ENCODE data around the gene RNF144A. TPM values are rescaled to one million over a fixed set of nuclear protein-coding genes. Genes with fewer than 3 reads are reported as not detected.

The RNF144A gene
- total RNA-seq, 1 experiment from 2014 or later: 13.6 TPM

DNA sequence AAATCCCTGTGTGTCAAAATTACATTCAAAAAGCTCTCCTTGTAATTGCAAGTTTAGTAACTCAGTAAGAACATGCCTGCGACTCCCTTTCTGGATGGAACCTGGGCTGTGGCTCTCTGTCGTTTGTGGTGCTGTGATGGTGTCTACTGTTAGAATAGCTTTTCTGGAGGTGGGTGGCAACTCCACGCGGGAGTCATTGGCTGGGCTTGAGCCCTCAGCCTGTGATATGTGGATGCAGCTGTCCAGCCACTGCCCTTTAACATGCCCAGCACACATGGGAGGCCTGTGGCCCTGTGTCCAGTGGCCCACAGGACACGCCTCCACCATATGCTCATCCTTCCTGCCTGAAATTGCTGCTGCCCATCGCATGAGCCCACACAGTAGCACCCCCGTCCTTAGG is 124.2 kb downstream of the RNF144A start:
- Mint-ChIP-seq H3K27ac (no peak overlapping the region), H3K27me3 (ENCODE audit: low read depth) (no peaks in the 10 kb centered on the region)
- ATAC-seq: no peak

DNA sequence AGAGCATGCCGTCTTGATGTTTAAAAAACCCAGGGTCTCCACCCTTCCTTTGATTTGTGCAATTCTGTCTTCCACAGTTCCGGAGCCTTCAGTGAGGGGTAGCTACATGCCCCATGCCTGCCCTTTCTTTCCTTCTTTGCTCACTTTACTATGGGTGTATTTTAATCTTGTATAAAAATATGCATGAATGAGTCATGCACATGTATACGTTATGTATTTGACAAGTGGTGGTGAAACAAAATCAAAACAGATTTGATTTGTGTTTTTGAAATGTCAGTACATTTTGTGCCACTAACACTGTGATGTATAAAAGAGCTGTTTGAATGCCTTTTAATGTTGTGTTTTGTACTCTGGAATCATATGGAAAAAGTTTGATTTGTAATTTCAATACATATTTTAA is 126.5 kb downstream of the RNF144A start:
- peaks cover 6% of the 10 kb centered on the region; the same call in 1 of the 2 replicates for H3K9me3 Mint-ChIP-seq
- DNase-seq (ENCODE audit: low spot score) (no peak), ATAC-seq (no peak)
- CTCF ChIA-PET: interaction anchor here (0.6 to 3.1 kb wide), 12 partner anchors 9 to 147 kb away, joined by 3 to 11 read pairs (median 3); no protein-coding TSS in a partner anchor
- no peak overlapping the region for H3K27ac Mint-ChIP-seq
- POLR2A ChIA-PET: no interaction called here
- H3K36me3 Mint-ChIP-seq: no peaks in the 10 kb centered on the region; the same call in 1 of the 2 replicates
- peaks cover 4% of the 10 kb centered on the region for H3K4me1 Mint-ChIP-seq
- TF ChIP-seq NFATC4 (CRISPR knock-in tag; IDR thresholded peaks at IDR 0.05) (no peak), PRRX2 (CRISPR knock-in tag; IDR thresholded peaks at IDR 0.05) (no peak), ZNF396 (CRISPR knock-in tag; IDR thresholded peaks at IDR 0.05; ENCODE audit: borderline replicate concordance) (no peak), ZNF317 (CRISPR knock-in tag; IDR thresholded peaks at IDR 0.05; ENCODE audit: borderline replicate concordance, low read depth) (no peak), ZNF219 (CRISPR knock-in tag; IDR thresholded peaks at IDR 0.05; ENCODE audit: borderline replicate concordance) (no peak), RELA (CRISPR knock-in tag; IDR thresholded peaks at IDR 0.05; ENCODE audit: borderline replicate concordance) (no peak), ZNF263 (CRISPR knock-in tag; IDR thresholded peaks at IDR 0.05; ENCODE audit: low read depth) (no peak), ZNF232 (CRISPR knock-in tag; IDR thresholded peaks at IDR 0.05) (no peak), FOXP1 (CRISPR knock-in tag; IDR thresholded peaks at IDR 0.05; ENCODE audit: borderline replicate concordance) (no peak), CREB1 (CRISPR knock-in tag; IDR thresholded peaks at IDR 0.05) (no peak), KAT7 (CRISPR knock-in tag; IDR thresholded peaks at IDR 0.05; ENCODE audit: borderline replicate concordance) (no peak), NFE2L1 (CRISPR knock-in tag; IDR thresholded peaks at IDR 0.05) (no peak), CBFB (CRISPR knock-in tag; IDR thresholded peaks at IDR 0.05; ENCODE audit: low read depth) (no peak), EMX1 (CRISPR knock-in tag; IDR thresholded peaks at IDR 0.05) (no peak)
- TF ChIP-seq, protein P1, sequence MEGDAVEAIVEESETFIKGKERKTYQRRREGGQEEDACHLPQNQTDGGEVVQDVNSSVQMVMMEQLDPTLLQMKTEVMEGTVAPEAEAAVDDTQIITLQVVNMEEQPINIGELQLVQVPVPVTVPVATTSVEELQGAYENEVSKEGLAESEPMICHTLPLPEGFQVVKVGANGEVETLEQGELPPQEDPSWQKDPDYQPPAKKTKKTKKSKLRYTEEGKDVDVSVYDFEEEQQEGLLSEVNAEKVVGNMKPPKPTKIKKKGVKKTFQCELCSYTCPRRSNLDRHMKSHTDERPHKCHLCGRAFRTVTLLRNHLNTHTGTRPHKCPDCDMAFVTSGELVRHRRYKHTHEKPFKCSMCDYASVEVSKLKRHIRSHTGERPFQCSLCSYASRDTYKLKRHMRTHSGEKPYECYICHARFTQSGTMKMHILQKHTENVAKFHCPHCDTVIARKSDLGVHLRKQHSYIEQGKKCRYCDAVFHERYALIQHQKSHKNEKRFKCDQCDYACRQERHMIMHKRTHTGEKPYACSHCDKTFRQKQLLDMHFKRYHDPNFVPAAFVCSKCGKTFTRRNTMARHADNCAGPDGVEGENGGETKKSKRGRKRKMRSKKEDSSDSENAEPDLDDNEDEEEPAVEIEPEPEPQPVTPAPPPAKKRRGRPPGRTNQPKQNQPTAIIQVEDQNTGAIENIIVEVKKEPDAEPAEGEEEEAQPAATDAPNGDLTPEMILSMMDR (IDR thresholded peaks at IDR 0.05): no peak
- TF ChIP-seq, protein P2, sequence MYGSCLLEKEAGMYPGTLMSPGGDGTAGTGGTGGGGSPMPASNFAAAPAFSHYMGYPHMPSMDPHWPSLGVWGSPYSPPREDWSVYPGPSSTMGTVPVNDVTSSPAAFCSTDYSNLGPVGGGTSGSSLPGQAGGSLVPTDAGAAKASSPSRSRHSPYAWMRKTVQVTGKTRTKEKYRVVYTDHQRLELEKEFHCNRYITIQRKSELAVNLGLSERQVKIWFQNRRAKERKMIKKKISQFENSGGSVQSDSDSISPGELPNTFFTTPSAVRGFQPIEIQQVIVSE (CRISPR knock-in tag; IDR thresholded peaks at IDR 0.05; ENCODE audit: borderline replicate concordance): no peak
- TF ChIP-seq, protein P3, sequence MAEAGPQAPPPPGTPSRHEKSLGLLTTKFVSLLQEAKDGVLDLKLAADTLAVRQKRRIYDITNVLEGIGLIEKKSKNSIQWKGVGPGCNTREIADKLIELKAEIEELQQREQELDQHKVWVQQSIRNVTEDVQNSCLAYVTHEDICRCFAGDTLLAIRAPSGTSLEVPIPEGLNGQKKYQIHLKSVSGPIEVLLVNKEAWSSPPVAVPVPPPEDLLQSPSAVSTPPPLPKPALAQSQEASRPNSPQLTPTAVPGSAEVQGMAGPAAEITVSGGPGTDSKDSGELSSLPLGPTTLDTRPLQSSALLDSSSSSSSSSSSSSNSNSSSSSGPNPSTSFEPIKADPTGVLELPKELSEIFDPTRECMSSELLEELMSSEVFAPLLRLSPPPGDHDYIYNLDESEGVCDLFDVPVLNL (CRISPR knock-in tag; IDR thresholded peaks at IDR 0.05; ENCODE audit: borderline replicate concordance, low read depth): no peak
- TF ChIP-seq, protein P4, sequence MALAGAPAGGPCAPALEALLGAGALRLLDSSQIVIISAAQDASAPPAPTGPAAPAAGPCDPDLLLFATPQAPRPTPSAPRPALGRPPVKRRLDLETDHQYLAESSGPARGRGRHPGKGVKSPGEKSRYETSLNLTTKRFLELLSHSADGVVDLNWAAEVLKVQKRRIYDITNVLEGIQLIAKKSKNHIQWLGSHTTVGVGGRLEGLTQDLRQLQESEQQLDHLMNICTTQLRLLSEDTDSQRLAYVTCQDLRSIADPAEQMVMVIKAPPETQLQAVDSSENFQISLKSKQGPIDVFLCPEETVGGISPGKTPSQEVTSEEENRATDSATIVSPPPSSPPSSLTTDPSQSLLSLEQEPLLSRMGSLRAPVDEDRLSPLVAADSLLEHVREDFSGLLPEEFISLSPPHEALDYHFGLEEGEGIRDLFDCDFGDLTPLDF (CRISPR knock-in tag; IDR thresholded peaks at IDR 0.05): no peak
- TF ChIP-seq, protein P5, sequence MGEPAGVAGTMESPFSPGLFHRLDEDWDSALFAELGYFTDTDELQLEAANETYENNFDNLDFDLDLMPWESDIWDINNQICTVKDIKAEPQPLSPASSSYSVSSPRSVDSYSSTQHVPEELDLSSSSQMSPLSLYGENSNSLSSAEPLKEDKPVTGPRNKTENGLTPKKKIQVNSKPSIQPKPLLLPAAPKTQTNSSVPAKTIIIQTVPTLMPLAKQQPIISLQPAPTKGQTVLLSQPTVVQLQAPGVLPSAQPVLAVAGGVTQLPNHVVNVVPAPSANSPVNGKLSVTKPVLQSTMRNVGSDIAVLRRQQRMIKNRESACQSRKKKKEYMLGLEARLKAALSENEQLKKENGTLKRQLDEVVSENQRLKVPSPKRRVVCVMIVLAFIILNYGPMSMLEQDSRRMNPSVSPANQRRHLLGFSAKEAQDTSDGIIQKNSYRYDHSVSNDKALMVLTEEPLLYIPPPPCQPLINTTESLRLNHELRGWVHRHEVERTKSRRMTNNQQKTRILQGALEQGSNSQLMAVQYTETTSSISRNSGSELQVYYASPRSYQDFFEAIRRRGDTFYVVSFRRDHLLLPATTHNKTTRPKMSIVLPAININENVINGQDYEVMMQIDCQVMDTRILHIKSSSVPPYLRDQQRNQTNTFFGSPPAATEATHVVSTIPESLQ (CRISPR knock-in tag; IDR thresholded peaks at IDR 0.05): no peak
- H3K27me3 Mint-ChIP-seq (ENCODE audit: low read depth): no peaks in the 10 kb centered on the region
- no peak overlapping the region for H3K4me3 Mint-ChIP-seq

More for the DNA sequence above, 124.2 kb downstream of the RNF144A start:
- Mint-ChIP-seq H3K4me1 (no peaks in the 10 kb centered on the region), H3K4me3 (no peak overlapping the region), H3K9me3 (peaks cover 6% of the 10 kb centered on the region; the same call in 1 of the 2 replicates), H3K36me3 (no peaks in the 10 kb centered on the region)
- TF ChIP-seq, protein P6, sequence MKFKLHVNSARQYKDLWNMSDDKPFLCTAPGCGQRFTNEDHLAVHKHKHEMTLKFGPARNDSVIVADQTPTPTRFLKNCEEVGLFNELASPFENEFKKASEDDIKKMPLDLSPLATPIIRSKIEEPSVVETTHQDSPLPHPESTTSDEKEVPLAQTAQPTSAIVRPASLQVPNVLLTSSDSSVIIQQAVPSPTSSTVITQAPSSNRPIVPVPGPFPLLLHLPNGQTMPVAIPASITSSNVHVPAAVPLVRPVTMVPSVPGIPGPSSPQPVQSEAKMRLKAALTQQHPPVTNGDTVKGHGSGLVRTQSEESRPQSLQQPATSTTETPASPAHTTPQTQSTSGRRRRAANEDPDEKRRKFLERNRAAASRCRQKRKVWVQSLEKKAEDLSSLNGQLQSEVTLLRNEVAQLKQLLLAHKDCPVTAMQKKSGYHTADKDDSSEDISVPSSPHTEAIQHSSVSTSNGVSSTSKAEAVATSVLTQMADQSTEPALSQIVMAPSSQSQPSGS (CRISPR knock-in tag; IDR thresholded peaks at IDR 0.05; ENCODE audit: borderline replicate concordance, low read depth): no peak
- TF ChIP-seq CREB1 (CRISPR knock-in tag; IDR thresholded peaks at IDR 0.05) (no peak), SP1 (CRISPR knock-in tag; conservative IDR thresholded peaks at IDR 0.05) (no peak), ESRRA (CRISPR knock-in tag; IDR thresholded peaks at IDR 0.05; ENCODE audit: borderline replicate concordance) (no peak)
- POLR2A ChIA-PET: no interaction called here
- CTCF ChIA-PET: no interaction called here
- no peak for DNase-seq (ENCODE audit: low spot score)
